ENCODE results near the gene SH2B3.

The SH2B3 gene

DNA sequence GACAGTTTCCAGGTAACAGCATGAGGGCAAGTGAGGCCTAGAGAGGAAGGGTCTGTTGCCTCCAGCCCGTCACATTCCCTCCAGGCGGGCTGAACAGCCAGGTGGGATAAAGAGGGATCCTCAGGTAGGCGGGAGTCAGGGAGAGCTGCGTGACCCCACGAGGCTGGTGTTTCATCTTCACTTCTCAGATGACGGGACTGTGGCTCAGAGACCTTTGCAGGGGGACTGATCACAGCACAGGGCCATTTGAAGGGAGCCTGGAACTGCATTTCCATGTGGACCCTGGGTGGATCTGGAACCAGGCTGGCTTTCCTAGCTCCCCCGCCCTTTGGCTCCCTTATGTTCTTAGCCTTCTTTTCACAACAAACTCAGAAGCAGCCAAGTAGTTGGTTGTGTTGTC lies 37.4 kb downstream of the SH2B3 start:
- DNase-seq: no peak

DNA sequence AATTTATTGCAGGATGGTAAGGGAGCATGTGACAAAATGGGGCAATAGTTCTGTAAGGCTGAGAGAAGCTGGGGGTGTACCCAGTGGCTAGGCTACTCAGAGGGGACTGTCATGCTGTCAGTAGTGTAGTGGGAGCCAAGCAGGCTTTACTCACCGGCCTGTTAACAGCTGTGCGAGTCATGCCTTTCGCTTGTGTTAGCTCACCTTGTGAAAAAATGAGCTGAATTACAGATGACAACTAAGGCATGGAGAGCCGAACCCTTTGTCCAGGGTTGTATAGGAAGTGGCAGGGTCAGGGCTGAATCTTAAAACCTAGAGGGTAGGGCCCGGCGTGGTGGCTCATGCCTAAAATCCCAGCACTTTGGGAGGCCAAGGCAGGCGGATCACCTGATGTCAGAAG lies 37.9 kb downstream of the SH2B3 start:
- peak in 1 of 51 donors; percentile 36 for DNase-seq

DNA sequence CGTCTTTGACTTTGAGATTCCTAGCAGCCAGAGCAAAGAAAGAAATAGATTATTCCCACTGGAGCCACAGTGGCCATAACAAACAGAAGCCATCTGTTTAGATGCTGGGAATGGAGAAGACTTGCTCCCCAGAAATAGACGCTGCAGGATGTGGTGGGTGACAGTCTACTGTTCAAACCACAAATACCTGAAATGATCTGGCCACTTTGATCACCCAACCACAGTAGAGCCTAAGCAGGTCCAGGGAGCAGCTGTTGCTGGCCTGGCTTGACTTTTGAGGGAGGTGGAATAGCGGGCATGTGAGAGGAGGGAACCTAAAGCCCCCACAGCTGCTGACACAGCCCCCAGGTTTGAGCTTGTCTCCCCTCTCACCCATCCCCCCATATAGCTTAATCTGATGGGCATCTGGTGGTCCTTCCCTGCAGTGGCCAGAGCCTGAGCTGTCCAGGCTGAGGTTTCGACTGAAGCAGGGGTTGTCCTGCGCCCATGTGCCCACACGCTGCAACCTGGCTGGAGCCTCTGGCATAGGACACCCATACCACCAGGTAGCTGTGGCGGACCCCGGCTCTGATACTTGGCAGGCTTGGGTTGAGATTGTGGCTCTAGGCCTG lies 38.7 kb downstream of the SH2B3 start:
- no peak for DNase-seq

DNA sequence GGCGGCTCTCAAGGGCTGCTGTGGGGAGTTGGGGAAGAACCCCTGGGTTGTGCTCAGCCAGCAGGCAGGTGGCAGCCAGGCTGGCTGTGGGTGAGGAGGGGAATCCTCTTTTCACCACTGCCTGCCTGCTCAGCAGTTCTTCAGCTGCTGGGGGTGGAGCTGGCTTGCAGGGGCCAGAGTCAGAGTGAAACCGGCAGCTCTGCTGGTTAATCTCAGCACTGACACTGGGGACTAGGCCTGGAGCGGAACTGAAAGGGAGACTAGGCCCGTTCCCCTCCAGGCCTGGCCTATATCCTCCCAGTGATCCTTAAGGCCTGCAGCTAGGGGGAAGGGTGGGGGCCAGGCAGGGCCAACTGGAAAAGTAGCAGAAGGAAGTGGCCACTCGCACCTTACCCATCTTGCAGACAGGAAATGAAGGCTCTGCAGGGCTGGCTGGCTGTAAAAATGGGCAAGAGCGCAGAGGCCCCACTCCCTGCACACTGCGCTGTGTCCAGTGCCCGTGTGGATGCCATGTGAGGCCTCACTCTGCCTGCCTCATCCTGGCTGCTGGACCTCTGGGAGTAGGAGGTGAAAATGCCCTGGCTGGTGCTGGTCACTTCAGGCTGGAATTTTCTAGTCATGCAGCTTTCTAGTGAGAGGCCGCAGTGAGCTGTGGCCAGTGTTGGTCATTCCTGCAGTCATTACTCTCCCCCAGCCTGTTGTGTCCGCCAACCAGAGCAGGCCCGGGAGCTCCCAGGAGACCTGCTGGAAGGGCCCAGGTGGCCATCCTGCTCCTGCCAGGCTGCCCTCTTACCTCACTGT lies 39.4 kb downstream of the SH2B3 start:
- peak in 26 of 51 donors; percentile 18 to 63 (median 40) for DNase-seq

DNA sequence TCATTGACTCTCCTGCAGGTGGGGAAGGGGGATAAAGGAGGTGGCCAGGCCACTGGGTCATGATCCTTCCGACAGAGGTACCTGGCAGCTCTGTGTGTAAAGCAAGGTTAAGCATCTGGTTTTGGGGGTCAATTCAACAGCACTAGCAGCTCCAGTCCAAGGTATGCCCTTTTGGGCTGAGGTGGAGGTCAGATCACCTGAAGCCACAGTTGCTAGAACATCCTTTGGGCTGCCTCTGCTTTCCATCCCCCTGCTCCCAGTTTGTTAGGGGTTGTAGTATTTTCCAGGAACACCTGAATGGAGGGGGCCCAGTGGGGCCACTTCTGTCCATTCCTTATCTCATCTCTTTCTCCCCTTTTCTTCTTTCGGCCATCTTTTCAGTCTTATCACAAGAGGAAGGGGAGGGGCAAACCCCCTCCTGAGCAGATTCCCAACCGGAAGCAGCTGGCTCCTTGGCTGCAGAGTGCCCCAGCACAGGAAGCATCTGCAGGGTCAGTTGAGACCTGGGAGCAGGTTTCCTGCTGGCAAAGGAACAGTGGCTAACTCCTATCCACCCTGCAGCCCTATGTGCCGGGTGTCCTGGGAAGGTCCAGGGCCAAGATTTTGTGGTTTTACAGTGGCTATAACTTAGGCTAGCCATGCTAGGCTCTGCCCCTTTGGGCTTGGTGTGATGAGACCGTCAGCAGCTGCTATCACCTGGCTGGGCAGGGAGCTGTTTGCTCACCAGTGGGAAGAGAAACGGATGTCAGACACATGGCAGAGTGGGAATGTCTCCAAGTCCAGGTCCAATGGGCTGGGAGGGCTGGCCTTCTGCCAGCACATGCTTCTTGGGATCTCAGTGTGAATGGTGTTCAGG lies 40.2 kb downstream of the SH2B3 start:
- DNase-seq: no peak

DNA sequence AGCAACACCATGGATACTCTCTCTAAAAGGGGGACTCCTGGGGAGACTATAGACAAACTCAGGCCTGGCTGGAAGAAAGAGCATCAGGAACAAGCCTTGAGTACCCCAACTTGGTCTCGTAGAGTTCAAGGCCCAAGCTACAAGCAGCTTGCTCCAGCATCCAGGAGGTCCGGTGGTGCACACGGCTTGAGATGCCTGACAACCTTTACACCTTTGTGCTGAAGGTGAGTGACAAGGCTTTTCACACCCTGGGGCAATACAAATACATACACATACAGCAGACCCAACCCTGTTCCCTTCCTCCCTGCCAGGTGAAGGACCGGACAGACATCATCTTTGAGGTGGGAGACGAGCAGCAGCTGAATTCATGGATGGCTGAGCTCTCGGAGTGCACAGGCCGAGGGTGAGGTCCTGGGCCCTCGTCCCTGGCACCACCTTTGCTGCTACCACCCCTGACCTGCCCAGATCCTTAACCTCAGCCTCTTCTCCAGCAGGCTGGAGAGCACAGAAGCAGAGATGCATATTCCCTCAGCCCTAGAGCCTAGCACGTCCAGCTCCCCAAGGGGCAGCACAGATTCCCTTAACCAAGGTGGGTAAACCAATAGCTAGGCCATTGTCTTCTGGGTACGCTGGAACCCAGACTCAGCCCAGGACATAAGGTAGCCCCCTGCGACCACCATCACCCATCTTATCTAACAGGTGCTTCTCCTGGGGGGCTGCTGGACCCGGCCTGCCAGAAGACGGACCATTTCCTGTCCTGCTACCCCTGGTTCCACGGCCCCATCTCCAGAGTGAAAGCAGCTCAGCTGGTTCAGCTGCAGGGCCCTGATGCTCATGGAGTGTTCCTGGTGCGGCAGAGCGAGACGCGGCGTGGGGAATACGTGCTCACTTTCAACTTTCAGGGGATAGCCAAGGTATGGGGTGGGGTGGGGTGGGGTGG lies 41.2 kb downstream of the SH2B3 start:
- no peak for DNase-seq

DNA sequence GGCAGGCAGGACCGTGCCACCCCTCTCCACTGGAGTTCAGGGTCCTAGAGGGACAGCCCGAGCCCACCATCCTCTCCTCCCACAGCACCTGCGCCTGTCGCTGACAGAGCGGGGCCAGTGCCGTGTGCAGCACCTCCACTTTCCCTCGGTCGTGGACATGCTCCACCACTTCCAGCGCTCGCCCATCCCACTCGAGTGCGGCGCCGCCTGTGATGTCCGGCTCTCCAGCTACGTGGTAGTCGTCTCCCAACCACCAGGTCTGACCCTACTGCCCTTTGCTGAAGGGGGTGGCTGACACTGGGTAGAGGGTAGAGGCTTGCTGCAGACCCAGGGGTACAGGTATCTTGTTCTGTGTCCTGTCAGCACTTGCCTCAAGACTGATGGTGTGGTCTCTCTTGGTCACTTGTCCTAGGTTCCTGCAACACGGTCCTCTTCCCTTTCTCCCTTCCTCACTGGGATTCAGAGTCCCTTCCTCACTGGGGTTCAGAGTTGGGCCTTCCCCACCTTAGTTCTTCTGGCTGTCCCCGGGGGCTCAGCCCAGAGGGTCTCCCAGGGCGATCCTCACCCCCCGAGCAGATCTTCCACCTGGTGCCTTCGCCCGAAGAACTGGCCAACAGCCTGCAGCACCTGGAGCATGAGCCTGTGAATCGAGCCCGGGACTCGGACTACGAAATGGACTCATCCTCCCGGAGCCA lies 42.0 kb downstream of the SH2B3 start:
- no peak for DNase-seq

DNA sequence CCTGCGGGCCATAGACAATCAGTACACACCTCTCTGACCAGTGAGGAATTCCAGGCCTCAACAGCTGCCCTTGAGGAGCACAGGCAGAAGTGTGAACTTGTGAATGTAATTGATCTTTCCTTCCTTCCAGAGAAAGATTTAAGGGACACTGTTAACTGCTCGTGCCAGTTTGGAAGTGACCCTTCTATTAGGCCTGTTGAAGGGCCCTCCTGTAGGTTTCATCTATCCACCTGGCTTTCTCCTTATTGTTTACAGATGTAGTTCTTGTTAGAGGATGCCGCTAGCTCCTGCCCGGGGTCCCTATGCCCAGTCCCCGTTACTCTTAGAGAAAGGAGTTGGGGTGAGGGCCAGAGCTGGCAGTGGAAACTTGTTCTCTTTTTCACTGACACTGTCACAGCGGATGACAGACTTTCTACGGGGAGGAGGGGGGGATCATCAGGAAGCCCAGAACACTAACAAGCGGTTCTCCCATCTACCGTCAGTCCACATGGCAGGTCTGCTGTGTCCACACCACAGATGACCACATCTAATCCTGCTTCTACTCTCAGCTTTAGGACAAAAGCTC lies 42.6 kb downstream of the SH2B3 start:
- no peak for DNase-seq

DNA sequence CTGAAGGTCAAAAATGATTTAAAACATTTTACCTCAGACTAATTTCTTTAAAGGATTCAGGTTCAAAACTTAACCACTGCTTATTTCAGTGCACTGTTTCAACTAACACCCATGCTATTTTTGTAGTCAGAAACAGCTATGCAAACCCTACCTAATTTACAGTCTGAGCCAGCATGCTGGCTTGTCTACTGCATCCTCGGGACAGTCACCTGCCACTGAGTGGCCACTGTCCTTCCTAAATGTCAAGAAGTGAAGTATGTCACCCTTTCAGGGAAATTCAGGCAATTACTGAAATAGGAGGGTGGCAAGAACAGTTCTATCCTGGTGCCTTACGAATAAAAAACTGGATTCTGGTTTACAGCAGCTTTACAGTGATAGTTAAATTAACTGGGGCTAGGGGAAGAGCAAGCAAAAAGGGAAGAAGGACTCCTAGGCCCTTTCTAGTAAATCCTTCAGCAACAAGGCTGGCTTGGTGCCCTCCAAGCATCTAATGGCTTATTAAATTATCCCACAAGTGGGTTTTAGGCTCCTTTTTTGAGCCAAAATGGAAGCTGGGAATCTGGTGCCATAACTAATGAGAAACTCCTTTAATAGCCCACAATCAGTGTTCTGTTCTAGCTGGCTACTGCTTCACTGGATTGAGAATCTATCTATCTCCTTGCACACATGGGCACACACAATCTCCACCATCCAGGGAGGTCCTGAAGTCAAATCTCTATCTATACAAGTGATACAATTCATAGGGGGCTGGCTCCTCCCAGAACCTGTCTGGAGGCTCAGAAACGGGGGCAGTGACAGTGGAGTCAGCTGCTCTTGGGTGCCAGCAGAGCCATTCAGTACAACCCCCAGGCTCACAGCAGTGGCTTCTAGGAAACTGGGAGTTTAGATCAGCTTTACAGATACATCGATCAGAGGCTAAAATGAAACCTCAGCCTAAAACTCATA lies 43.4 kb downstream of the SH2B3 start:
- peak in 1 of 51 donors; percentile 17 for DNase-seq

DNA sequence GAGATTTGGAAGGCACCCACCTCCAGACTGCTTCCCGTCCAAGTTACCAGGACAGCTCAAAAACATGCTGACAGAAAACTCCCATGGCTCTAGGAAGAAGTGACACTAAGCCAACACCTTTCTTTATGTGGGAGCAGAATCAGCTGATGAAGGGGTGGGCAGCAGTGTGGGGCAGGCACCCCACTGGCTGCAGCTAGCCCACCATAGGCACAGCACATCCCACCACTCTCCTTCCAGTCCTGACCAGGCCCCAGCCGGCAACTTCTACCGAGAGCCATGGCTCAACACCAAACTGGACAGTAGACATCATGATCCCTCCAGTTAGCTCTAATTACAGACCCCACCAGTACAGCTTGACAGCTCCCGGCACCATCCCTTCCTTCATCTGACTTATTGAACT lies 45.0 kb downstream of the SH2B3 start:
- no peak for DNase-seq

DNA sequence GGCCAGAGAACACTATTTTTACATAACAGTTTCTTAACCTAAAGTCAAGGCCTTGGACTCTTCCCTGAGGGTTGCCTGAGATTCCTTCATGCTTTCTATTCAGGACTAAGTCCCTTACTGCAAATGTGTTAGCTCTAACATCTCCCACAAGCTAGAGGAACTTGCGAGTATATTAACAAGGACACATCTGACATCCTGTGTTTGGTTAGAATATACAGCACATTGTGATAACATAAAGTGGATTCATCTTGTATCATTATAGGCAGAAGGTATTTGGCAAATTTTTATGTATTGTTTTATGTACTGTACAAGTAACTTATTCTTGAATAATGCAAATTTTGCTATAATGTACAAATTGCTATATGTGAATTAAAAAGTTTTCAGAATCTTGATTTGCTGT lies 45.5 kb downstream of the SH2B3 start:
- DNase-seq: no peak

DNA sequence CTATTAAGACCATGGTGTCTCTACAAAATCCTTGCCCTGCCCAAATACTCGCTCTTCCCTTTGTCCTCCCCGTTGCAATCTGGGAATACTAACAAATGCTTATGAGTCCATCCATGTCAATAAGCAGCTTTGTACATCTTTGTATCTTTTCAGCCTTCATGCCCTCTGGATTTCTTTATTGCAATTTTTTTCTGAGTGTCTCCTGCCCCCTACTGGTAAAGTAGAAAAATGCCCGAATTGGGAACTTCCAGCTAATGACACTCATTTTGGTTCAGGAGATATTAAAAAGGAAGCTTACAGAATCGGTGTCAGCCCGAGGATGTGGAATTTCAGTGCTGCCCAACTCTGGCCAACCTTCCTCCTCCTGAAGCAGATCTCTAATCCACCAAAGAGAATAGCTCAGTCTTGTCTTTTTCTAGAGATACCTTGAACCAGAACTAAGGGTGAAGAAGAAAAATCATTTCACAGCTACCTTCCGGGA lies 46.0 kb downstream of the SH2B3 start:
- peak in 3 of 51 donors; percentile 31 to 63 (median 39) for DNase-seq

DNA sequence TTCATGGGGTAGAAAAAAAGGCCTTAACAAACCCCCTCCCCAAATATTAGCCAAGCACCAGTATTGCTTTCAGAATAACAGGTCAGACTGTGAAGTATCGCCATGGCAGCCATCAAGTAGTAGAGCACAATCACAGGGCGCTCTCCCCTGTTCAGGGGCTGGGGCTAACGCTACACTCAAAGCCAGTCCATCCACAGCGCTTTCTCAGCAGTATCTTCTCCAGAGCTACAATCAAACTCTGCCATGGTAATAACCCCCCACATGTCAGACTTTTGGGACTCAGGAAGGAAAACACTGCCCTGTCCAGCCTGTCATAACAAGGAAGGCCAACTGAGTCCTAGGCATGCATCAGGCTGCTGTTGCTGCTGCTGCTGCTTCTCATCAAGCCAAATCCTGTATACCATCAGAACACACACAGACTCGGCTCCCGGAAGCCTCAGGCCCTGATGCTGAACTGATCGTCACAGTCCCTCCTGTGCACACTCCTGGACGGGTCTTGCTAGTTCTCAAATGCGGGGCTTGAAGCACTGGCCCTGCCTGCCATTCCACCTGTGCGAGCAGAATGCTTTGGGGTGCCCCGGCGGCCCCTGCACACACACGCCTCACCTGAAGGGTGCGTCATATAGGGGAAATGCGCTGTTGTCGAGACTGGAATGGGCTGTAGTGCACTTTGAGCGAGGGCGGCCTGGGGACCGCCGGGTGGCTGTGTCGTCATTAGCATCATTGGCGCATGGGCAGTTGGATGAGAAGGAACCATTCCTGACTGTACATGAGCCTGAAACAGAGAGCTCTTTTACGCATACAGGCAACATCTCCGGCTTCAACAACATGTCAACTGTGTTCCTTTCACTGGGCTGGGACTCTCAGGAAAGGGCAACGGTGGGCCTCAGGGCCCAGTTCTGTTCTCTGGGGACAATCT lies 47.6 kb downstream of the SH2B3 start:
- DNase-seq: peak in 20 of 51 donors; percentile 21 to 66 (median 43)

DNA sequence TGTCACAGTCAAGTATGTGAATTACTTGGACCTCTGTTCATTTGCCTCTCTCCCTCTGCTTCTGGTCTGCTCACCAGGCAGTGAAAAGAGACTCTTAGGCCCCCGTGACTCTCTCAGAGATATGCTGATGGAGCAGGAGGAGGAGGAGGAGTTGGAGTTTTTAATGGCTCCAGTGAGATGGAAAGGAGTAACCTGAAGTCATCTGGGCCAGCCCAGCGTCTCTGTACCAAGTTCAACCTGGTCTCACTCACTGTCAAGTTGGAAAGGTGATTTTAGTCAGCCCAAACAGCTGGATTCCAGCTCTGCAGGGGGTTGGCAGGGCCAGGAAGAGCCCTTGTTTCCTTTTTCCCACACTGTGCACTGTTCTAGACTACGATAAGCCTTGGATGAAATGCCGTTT lies 48.6 kb downstream of the SH2B3 start:
- DNase-seq: no peak

DNA sequence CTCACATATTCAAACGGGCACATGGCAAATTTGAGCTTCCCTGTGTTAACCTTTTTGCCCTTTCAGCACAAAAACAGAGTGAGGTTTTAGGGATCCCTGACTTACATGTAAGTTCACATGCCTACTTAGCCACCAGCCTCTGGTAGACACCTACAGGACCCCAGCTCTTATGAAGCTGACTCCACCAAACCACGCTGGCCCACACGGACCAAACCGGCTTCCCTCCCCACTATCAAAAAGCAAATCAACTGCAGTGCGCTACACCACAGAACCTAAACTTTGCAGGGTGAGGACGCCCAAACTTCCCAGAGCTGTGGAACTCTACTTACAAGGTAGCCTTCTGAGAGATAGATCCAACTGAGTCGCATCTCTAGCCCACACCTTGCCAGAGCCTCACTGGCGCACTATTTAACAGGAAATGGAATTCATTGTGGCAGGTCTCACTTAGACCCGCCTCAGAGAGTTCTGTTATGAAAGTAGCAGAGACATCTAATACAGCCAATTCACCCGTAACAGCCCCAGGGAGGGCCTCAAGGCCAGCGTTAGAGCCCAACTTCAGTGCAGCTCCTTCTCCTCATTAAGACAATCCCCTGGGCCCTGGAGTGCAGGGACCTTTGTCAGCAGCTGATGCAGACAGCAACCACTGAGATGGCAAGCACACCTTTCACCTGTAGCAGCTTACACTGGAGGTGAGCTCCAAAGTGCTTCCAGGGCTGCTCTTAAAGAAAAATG lies 49.2 kb downstream of the SH2B3 start:
- DNase-seq: no peak

DNA sequence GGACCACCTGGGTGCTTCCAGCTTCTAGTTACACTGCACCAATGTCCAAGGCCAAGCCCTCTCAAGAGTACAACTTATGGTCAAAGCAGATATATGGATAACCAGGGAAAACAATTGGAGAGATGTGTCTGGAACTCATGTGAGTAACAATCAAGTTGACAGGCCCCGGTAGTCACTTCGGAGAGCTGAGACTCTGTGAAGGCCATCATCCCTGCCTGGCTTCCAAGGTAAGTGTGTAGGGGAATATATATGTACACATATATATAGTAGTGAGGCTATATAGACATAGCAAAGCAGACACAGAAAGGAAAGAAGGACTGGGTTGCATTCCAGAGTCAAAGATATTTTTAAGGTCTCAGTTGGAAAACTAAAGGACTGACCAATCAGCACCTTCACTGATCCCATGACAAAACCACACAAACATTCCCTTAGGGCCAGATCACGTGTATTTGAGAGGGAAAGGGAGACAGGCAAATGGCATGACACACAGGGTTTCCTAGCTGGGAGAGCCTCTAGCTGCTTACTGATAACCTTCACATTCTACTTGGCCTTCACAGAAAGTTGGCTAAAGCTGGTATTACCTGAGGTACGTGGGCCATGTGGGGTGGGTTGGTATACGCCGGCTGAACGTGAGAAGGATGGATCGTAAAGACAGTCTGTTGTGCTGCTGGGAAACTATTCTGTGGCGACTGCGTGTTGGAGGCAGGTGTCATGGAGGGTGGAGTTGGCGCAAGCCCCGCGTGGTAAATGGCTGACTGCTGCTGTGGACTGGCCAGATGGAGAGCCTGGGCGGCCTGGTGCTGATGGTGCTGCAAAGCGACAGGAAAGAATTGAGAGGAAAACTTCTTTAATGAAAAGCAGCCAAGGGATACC lies 50.0 kb downstream of the SH2B3 start:
- DNase-seq: no peak

Data from hypothalamus (tissue), 51 donors.